Measurements from ENCODE around the gene GPR63.

GRCh38 chr6:96814625-96815024, 22.7 kb downstream of the GPR63 start:
- no peak for TF ChIP-seq TAF1 (IDR thresholded peaks at IDR 0.05; ENCODE audit: borderline replicate concordance, insufficient read depth, low read length)
- TF ChIP-seq POLR2AphosphoS5 (IDR thresholded peaks at IDR 0.05; ENCODE audit: low read depth, low read length): no peak

All from PFSK-1 (cell line).